Stimulated activated CD4-positive, alpha-beta T cell treated with anti-CD3 and anti-CD28 coated beads, TNF-alpha, amount 100 ng/mL, for 24 hours (primary cell): Measurements from ENCODE around the gene PNLIP.

Source experiments
- DNase-seq, 3 experiments: peaks; one replicate each; pipeline ENCODE4 v3.0.0-alpha.2; 2020; ENCODE audit warnings: low read depth in 3 of 3

Gene PNLIP

DNA sequence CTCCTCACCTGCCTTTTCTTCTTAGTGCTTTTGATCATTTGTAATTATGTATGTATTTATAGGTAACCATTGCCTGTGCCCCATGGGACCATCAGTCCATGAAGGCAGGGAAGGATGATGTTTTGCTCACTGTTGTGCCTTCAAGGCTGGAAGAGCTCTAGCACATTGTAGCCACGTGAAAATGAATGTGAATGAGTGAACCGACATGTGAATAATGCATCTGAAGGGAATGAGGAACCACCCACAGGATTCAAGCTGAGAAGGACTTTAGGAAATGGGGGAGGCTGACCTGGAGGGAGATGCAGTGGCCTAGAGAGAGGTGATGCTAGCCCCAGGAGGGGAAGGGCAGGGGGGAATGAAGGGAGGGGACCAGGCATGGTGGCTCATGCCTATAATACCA is 69.1 kb downstream of the PNLIP start:
- no peak for DNase-seq

DNA sequence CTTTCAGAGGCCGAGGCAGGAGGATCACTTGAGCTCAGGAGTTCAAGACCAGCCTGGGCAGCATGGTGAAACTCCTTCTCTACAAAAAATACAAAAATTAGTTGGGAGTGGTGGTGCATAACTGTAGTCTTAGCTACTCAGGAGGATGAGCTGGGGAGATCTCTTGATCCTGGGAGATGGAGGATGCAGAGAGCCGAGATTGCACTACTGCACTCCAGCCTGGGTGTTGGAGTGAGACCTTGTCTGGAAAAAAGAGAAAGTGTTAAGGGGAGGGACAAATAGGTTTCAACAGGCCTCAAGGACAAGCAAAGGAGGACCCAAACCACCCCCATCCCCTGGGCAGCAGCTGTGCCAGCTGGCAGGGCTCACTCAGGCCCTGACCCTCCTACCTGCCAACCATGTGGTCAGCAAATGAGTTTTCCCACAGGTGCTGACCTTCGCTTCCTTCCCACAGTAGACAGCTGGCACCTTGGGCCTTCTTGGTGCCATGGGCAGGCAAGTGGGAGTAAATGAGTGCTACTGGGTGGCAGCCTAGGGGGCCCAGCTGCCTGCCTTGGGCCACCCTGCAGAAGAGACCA is 69.6 kb downstream of the PNLIP start:
- no peak for DNase-seq
